Duodenal mucosa (tissue), 2 donors: ENCODE measurements around the gene KRTAP5-6.

Experiments used
- H3K27ac ChIP-seq: one replicate; pipeline ENCODE4 v1.7.0; 2013; ENCODE audit warnings: low read depth, low read length
- H3K27me3 ChIP-seq, 2 donors: one replicate each; pipeline ENCODE4 v1.7.0; 2013; ENCODE audit warnings: low read length in 2 of 2, control low read depth in 1 of 2; ENCODE audit not compliant: insufficient read depth in 2 of 2, control insufficient read depth in 1 of 2
- H3K36me3 ChIP-seq, 2 donors: one replicate each; pipeline ENCODE4 v1.7.0; 2013; ENCODE audit warnings: low read length in 2 of 2, control low read depth in 1 of 2; ENCODE audit not compliant: insufficient read depth in 2 of 2, control insufficient read depth in 1 of 2
- H3K4me1 ChIP-seq, 2 donors: one replicate each; pipeline ENCODE4 v1.7.0; 2013; ENCODE audit warnings: low read length in 2 of 2, control low read depth in 1 of 2; ENCODE audit not compliant: insufficient read depth in 2 of 2, control insufficient read depth in 1 of 2
- H3K4me3 ChIP-seq, 2 donors: one replicate each; pipeline ENCODE4 v1.7.0; 2013; ENCODE audit warnings: low read length in 2 of 2, low read depth in 1 of 2
- H3K9ac ChIP-seq, 2 donors: one replicate each; pipeline ENCODE4 v1.7.0; 2013; ENCODE audit warnings: low read length in 2 of 2, low read depth in 1 of 2
- H3K9me3 ChIP-seq, 2 donors: one replicate each; pipeline ENCODE4 v1.7.0; 2013; ENCODE audit warnings: low read length in 2 of 2, control low read depth in 1 of 2; ENCODE audit not compliant: control insufficient read depth in 1 of 2

Gene KRTAP5-6

GRCh38 chr11:1705126-1706052 is 8.4 kb downstream of the KRTAP5-6 start:
- Histone ChIP-seq H3K4me3 (no peak overlapping the region), H3K9me3 (no peaks in the 10 kb centered on the region), H3K9ac (no peak overlapping the region), H3K27ac (no peak overlapping the region), H3K27me3 (peaks cover 0 to 6% of the 10 kb centered on the region in 2 donors), H3K4me1 (no peaks in the 10 kb centered on the region), H3K36me3 (no peaks in the 10 kb centered on the region)

DNA sequence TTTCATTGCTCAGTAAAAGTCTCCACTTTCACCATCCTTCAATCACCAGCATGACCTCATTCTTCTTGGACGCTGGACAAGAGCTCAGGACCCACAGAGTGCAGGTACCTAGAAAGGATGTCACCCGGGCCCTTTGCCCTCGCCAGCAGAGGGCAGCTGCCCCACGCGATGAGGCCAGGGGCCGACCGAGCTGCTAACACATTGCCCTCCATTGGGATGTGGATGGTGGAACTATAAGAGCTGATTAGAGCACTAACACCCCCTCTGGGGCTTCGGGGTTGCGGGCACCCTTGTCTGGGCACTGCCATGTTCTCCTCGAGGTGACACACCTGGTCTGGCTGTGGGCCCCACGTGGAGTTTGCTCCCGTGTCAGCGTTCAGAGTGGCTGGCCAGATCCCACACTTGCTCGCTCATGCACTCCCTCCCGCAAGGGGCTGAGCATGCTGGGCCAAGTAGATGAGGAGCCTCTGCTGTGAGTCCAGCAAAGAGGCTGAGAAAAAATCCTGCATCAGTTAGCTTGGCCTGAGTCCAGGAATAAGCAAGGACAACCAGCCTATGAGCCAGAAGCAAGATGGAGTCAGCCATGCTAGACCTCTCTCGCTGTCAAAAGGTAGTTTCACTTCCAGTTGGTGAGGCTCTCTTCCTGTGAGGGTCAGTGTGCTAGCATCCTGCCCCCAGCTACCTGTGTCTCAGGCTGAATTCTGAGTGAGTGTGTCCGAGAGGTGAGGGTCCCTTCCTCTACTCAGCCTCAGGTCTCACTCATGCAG is 9.8 kb downstream of the KRTAP5-6 start:
- no peaks in the 10 kb centered on the region for H3K9me3 ChIP-seq
- peaks cover 0 to 3% of the 10 kb centered on the region in 2 donors for H3K27me3 ChIP-seq
- no peak overlapping the region for H3K4me3 ChIP-seq
- no peaks in the 10 kb centered on the region for H3K36me3 ChIP-seq
- H3K9ac ChIP-seq = no peak overlapping the region
- no peak overlapping the region for H3K27ac ChIP-seq
- H3K4me1 ChIP-seq = no peaks in the 10 kb centered on the region

DNA sequence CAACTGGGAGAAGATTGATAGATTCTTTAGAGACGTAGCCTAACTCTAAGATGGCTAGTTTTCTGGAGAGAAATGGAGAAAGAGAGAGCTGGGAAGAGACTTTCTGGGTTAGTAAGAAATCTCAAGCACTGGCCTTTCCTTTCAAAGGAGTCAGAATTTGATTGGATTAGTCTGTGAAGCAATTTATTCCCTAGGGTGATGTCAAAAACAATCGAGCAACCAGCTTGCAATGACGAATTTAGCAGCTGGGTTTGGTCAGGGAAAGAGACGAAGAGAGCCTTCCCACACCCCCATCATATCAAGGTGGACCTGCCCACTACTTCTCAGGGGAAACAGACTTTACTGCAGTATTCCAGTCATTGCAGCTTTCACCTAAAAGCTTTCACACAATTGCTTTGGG is 10.8 kb downstream of the KRTAP5-6 start:
- H3K27ac ChIP-seq = no peak overlapping the region
- H3K4me3 ChIP-seq = no peak overlapping the region
- H3K36me3 ChIP-seq = no peaks in the 10 kb centered on the region
- H3K9me3 ChIP-seq = no peaks in the 10 kb centered on the region
- H3K4me1 ChIP-seq = no peaks in the 10 kb centered on the region
- H3K9ac ChIP-seq = no peak overlapping the region
- H3K27me3 ChIP-seq = peaks cover 0 to 3% of the 10 kb centered on the region in 2 donors

GRCh38 chr11:1708716-1709115 is 11.7 kb downstream of the KRTAP5-6 start:
- no peaks in the 10 kb centered on the region for H3K36me3 ChIP-seq
- H3K4me3 ChIP-seq = no peak overlapping the region
- no peak overlapping the region for H3K27ac ChIP-seq
- no peaks in the 10 kb centered on the region for H3K4me1 ChIP-seq
- H3K9me3 ChIP-seq = no peaks in the 10 kb centered on the region
- peaks cover 0 to 3% of the 10 kb centered on the region in 2 donors for H3K27me3 ChIP-seq
- H3K9ac ChIP-seq = no peak overlapping the region

- no peaks in the 10 kb centered on the region for H3K9me3 ChIP-seq
- no peaks in the 10 kb centered on the region for H3K36me3 ChIP-seq
- H3K27ac ChIP-seq = no peak overlapping the region
- H3K27me3 ChIP-seq = peaks cover 0 to 1% of the 10 kb centered on the region in 2 donors
- no peaks in the 10 kb centered on the region for H3K4me1 ChIP-seq
- H3K4me3 ChIP-seq = no peak overlapping the region
- no peak overlapping the region for H3K9ac ChIP-seq
Observed at GRCh38 chr11:1714908-1715885, 18.2 kb downstream of the KRTAP5-6 start.

- Histone ChIP-seq H3K4me1 (no peaks in the 10 kb centered on the region), H3K9ac (no peak overlapping the region), H3K9me3 (no peaks in the 10 kb centered on the region), H3K4me3 (no peak overlapping the region), H3K27ac (no peak overlapping the region), H3K36me3 (no peaks in the 10 kb centered on the region), H3K27me3 (no peaks in the 10 kb centered on the region)
Observed at GRCh38 chr11:1717745-1718144, 20.8 kb downstream of the KRTAP5-6 start.

- no peak overlapping the region for H3K27ac ChIP-seq
- no peaks in the 10 kb centered on the region for H3K27me3 ChIP-seq
- no peak overlapping the region for H3K4me3 ChIP-seq
- H3K9ac ChIP-seq = no peak overlapping the region
- H3K9me3 ChIP-seq = no peaks in the 10 kb centered on the region
- no peaks in the 10 kb centered on the region for H3K4me1 ChIP-seq
- no peaks in the 10 kb centered on the region for H3K36me3 ChIP-seq
Observed at GRCh38 chr11:1718326-1718725, 21.3 kb downstream of the KRTAP5-6 start.

GRCh38 chr11:1719781-1720180 is 22.8 kb downstream of the KRTAP5-6 start:
- no peak overlapping the region for H3K27ac ChIP-seq
- H3K4me1 ChIP-seq = no peaks in the 10 kb centered on the region
- no peak overlapping the region for H3K9ac ChIP-seq
- no peak overlapping the region for H3K4me3 ChIP-seq
- H3K27me3 ChIP-seq = peaks cover 0 to 3% of the 10 kb centered on the region in 2 donors
- H3K36me3 ChIP-seq = no peaks in the 10 kb centered on the region
- no peaks in the 10 kb centered on the region for H3K9me3 ChIP-seq

DNA sequence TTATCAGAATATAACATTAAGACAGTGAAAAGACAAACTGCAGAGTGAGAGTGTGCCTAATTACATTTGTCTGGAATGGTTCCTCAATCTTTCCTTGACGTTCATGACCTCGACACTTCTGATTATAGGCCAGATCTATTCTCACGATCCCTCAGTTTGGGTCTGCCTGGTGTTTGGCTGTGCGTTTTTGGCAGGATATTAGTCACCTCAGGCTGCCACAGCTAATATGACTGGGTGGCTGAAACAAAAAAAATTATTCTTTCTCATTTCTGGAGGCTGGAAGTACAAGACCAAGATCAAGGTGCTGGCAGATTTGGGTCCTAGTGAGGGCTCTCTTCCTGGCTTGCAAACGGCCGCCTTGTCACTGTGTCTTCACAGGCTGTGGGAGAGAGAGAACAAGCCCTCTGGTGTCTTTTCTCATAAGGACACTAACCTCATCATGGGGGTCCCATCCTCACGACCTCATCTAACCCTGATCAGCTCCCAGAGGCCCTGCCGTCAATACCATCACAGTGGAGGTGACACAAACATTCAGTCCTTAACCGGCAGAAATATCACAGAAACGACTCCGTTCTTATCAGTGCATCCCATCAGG is 30.2 kb downstream of the KRTAP5-6 start:
- Histone ChIP-seq H3K9me3 (no peaks in the 10 kb centered on the region), H3K27me3 (peaks cover 13 to 21% of the 10 kb centered on the region in 2 donors), H3K4me1 (no peaks in the 10 kb centered on the region), H3K4me3 (no peak overlapping the region), H3K27ac (no peak overlapping the region), H3K36me3 (no peaks in the 10 kb centered on the region), H3K9ac (no peak overlapping the region)
